Amniotic epithelial cell (primary cell): ENCODE data around the gene DBN1.

ENCODE experiments used
- DNase-seq: peaks from one replicate; pipeline ENCODE4 v3.0.0-alpha.2; 2010; ENCODE audit warnings: low read depth

The DBN1 gene

DNA sequence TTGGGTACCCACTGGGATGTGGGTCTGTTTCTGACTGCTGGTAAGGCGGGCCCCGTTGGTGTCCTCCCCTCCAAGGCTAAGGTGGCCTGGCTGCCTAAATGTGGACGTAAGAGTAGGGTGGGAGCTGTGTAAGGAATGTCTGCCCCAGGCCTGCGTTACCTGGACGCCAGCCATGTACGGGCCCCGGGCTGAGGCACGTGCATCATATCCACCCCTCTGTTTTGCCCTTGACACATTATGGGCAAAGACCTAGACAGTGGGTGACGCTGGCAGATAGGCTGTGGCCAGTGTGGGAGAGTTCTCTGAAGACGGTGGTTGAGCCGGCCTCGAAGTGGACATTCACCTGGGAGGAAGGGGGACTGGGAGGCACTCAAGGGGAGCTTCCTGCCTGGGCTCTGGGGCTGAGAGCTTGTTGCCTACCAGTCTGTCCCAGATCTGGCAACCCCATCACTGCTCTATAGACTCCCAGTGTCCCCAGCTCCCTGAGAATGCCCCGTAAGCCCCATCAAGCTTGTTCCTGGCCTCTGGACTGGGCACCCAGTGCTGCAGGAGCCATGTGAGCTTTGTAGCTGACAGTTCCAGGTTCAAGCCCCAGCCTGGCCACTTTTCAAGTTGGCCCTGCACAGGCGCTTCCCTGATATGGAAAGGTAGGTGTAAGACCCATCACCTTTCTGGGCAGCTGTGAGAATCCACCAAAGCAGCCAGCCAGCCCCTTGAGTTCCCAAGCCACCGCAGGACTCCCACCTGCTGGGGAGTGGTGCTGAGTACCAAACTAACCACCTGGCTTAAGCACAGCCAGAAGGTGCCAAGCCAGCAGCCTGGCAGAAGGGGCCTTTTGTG, 30.1 kb downstream of the DBN1 start:
- DNase-seq, result no peak

- no peak for DNase-seq
These were observed 31.2 kb downstream of the DBN1 start for GRCh38 chr5:177442066-177442826.

DNA sequence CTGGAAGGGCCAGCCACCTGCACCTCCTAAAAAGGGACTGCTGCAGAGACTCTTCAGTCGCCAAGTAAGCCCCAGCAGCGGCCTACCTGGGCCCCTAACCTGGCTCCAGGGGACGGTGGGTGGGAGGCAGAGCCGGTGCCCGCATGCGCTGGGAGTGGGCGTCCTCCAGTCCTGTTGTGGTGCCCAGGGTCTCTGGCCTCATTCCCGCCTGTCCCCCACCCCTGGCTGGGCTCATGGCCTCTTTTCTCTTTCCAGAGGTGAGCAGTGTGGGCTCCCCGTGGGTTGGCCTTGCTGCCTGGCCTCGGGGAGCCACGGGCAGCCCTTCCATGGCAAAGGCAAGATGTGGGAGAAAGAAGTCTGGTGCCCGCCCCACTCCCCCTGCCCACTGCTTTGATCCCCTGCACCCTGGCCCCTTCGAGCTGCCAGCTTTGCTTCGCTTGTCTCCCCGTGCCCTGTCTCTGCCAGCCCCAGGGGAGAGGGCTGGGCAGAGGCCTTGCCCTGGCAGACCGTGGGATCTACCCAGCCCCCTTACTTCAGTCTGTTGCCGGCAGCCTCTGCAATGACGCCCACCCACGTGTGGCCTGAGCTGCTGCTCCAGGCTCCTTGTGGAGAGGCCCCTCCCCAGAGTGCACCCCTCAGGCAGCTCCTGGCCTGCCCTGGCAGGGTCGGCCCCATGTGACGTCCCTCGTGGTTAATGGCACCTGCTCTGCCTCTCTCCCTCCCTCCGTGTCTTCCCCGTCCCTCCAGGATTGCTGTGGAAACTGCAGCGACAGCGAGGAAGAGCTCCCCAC, 32.2 kb downstream of the DBN1 start:
- DNase-seq, result no peak

DNA sequence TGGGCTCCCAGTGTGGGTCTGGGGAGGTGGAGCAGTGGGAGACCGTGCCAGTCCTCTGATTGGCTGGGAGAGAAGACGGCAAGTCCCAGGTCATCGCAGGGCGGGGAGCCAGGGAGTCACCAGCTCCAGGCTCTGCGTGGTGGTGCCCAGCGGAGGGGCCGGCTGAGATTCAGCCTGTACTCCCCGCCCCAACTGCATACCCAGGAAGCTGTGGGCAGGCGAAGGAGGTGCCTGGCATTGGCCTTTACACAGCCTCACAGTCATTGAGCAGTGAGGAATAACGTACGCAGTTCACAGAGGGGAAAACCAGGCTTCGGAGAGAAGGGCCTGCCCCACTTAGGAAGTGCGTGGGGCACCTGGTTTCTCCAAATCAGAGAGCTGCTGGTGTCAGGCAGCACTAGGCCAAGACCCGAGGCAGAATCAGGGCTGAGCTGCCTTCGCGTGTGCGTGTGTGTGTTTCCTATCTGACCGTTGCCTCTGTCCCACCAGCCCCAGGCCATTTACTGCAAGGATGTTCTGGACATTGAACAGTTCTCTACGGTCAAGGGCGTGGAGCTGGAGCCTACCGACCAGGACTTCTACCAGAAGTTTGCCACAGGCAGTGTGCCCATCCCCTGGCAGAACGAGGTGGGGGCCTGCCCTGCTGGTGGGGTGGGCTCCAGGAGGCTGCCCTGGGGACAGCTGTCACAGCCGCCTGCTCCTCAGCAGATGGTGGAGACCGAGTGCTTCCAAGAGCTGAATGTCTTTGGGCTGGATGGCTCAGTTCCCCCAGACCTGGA, 33.0 kb downstream of the DBN1 start:
- no peak for DNase-seq

DNA sequence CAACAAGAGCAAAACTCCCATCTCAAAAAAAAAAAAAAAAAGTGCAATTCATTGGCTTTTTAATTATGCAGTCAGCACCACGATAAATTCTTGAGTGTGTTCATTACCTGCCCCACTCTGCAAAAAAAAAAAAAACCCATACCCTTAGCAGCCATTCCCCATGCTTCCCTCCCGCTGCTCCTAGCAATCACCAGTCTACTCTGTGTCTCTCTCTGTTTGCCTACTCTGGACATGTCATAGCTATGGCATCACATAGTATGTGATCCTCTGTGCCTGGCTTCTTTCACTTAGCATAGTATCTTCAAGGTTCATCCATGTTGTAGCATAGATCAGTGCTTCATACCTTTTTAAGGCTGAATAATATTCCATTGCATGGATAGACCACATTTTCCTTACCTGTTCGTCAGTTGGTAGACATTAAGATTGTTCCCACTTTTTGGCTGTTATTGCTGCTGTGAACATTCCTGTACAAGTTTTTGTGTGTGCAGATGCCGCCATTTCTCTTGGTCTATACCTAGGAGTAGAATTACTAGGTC, 33.8 kb downstream of the DBN1 start:
- no peak for DNase-seq

- DNase-seq, result no peak
These were observed 35.0 kb downstream of the DBN1 start for GRCh38 chr5:177438468-177438867.

DNA sequence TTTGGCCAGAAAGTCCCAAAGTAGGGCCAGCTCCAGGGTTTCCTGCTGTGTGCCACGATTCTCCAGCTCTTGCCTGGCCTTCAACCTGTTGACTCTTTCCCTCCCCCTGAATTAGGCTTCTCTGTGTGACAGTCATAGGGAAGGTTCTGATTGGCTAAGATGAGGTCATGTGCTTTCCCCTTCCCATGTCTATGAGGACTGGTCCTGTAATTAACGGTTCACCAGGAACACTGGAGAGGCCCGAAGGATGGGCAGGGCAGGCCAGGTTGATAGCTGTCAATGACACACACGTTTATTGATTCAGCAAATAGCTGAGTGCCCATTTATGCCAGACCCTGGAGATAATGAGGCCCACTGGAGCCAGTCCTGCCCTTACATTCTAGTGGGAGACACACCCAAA, 35.8 kb downstream of the DBN1 start:
- no peak for DNase-seq

GRCh38 chr5:177435847-177436536, 37.4 kb downstream of the DBN1 start:
- no peak for DNase-seq

DNA sequence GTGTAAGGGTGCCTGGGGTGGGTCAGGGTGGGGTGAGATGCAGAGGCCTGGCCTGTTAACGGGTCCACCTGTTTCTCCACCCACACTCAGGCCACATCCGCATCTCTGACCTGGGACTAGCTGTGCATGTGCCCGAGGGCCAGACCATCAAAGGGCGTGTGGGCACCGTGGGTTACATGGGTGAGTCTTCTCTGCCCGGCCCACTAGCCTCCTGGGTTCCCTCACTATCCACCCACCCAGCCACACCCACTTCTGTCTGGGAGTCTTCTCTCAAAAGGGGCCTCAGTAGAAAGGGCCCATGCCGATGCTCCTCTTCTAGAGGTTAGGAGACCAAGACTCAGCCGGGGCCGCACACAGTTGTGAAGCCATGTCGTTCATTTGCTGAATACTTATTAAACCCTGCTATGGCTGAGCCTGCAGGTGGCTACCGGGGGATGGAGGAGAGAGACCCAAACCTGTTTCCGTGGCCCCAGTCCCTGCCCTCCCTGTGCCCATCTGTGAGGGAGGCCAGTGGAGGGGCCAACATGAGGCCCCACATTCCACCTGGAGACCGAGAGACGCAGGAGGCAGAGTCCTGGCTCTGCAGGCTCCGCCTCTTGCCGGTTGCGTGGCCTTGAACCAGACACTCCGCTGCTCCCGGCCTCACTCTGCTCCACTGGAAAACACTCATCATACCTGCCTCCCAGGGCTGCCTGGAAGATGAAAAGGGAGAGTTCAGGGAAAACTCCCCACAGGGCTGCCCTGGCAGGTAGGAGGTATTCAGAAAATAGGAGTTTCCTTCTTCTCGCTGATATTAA, 38.3 kb downstream of the DBN1 start:
- no peak for DNase-seq

- no peak for DNase-seq
These were observed 39.0 kb downstream of the DBN1 start for GRCh38 chr5:177434437-177434836.

DNA sequence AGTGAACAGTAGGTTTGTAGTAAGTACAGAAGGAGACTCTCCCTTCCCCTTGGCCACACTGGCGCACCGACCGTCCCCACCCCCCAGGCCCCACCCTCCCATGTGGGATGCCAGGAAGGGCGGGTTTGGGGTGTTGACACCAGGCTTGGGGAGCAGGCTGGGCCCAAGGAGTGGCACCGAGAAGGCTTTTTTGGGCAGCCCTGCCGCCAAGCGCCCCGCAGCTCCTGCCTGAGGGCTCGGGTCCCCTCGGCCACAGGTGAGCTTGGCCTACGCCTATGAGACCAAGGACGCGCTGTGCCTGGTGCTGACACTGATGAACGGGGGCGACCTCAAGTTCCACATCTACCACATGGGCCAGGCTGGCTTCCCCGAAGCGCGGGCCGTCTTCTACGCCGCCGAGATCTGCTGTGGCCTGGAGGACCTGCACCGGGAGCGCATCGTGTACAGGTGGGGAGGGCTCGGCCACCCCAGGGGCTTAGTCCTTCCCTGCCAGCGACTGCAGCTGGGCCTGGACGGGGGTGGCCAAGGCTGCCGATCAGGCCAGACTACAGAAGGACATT, 39.7 kb downstream of the DBN1 start:
- DNase-seq, result no peak

DNA sequence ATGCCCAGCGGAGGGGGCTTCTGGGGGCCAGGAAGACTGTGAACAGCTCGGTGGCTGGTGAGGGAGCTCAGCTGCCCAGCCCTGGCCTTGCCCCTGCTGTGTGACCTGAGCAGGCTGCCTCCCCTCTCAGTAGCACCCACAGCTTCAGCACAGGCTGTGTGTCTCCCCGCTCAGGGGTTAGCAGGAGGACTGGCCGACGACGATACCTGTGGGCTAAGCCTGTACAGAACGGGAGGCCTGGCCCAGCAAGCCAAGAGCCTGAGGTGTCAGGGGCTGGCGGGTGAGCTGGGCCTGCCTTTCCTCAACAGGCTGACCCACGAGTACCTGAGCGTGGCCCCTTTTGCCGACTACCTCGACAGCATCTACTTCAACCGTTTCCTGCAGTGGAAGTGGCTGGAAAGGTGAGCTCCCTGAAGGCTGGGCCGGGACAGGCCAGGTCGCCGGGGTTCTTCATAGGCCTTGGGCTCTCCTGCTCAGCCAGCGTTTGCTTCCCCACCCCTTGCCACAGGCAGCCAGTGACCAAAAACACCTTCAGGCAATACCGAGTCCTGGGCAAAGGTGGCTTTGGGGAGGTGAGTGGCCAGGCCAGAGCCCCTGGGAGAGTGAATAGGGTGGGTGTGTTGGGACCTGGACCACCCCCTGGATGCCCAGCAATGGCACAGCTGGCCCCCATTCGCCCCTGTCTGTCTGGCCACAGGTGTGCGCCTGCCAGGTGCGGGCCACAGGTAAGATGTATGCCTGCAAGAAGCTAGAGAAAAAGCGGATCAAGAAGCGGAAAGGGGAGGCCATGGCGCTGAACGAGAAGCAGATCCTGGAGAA, 40.4 kb downstream of the DBN1 start:
- no peak for DNase-seq

DNA sequence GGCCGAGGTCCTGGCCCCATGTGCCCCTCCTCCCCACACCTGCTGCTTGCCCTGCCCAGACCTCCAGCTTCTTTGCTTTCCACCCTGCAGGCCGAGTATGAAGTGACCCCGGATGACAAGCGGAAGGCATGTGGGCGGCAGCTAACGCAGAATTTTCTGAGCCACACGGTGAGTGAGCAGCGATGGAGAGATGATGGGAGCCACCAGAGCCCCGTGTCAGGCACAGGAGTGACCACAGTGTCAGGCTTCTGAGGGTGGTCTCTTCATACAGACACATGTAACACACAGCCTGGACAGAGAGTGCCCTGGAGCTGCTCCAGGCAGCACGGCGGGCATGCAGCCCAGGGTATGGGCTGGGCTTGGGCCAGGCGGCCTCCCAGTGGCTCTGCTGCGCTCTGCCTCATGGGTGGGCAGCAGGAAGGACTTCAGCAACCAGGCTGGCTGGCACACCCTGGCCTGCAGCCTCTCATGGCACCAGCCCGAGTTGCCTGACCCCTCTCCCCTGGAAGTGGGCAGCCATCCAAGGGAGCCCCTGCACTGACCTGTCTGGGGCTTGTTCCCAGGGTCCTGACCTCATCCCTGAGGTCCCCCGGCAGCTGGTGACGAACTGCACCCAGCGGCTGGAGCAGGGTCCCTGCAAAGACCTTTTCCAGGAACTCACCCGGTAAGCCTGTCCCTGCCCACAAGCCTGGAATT, 41.1 kb downstream of the DBN1 start:
- DNase-seq, result no peak

DNA sequence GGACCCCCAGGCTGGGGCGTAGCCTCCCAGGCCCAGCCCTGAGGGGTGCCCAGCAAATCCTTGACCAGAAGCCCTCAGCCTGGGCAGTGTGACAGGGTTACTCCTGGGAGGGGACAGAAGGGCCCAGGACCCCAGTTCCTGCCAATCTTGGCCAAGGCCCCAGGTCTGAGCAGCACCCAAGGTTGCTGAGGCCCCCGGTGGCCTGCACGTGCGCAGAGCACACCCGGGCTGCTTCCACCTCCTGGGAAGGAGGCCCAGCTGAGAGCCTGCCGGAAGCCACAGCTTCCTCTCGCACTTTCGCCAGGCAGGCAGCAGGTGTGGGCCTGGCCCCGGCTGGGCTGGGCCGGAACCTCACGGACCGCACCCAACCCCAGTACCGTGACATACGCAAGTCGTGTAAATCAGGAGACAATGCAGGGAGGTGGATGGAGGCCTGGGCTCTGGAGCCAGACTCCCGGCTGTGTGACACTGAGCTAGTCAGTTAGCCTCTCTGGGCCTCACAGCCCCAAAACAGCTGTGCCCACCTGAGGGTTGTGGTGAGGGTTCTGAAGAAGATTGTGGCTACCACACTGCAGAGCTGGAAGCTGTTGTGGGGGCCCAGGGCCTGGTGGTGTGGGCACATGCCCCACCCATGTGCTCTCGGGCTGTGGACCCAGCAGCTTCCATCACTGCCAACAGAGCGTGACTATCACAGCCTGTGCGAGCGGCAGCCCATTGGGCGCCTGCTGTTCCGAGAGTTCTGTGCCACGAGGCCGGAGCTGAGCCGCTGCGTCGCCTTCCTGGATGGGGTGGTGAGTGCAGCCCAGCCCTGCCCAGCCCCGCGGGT, 41.9 kb downstream of the DBN1 start:
- no peak for DNase-seq

DNA sequence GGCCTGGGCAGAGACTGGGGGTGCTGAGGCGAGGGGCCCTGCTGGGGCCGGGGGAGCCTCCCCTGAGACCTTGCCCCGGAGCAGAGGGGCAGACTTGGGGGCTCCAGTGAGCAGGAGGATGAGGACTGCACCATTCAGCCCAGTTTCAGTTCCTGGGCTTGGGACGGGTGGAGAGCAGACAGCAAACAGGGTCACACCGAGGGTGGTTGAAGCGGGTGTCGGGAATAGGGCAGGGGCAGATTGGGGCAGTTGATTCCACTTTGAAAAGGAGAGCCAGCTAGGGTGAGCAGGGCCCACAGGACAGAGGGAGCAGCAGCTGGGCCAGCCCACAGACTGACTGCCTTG, 42.5 kb downstream of the DBN1 start:
- DNase-seq, result no peak

GRCh38 chr5:177430140-177430951, 43.1 kb downstream of the DBN1 start:
- no peak for DNase-seq
